ENCODE measurements around the gene MTR.
"Not testable (repeated sequence)": the region's sequence is repeated elsewhere in the genome, so short reads cannot be mapped to it uniquely, and the experiment has no call there.

The MTR gene

GRCh38 chr1:236868625-236869467 is 73.8 kb downstream of the MTR start:
- DNase-seq = no peak

- DNase-seq = no peak
Observed at GRCh38 chr1:236869911-236870310, 74.8 kb downstream of the MTR start.

DNA sequence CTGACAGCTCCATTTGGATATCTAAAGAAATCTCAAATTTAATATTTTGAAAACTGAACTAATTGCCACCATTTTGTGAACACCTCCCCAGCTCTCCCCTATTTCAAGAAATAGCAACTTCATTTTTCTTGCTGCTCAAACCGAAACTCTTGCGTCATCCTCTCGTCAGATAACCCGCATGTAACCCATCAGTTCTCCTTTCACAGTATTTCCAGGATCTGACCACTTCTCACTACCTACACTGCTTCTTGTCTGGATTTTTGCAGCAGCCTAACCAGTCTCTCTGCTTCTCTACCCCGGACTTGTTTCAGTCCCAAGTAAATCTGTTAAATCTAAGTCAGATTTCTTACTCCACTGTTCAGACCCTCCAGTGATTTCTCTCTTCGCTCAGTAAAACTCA is 75.6 kb downstream of the MTR start:
- no peak for DNase-seq

DNA sequence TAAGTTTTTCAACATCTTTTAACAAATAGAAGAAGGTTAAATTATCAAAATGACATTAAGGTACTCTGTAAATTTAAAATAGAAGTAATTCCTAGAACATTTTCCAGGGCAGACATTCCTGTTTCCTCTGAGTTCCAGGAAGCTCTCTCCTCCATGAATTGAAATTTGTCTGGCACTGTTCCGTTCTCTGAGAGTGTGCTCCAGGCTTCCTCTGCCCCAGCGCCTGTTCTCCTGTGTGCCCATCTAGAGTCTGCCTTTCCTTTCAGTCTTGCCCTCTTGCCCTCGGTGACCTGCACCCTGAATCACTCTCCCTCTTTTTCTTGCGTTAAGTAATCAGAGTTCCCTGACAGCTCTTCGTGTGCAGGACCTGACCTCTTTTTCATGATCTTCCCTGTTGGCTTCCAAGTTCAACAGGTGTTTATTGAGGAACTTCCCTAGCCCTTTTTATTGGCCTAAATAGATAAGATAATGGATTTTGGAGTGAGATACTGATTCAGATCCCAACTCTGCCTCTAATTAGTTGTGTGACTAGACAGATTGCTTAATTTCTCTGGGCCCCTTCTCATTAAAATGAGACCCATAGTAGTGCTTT is 77.1 kb downstream of the MTR start:
- no peak for DNase-seq

DNA sequence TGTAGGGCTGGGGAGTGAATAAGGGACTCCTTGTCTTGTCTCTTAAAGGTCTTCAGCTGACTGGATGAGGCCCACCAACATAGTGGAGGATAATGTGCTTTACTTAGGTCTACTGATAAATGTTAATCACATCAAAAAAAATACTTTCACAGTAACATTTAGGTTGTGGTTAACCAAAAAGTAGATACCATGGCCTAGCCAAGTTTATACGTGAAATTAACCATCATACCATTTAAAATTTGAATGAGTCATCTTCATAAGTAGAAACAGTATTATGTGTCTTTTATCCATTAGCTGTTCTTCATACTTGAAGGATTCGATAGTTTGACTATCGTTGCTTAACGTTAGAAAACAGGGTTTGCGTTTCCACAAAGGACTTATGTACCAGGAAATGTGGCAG is 80.9 kb downstream of the MTR start:
- no peak for DNase-seq

DNA sequence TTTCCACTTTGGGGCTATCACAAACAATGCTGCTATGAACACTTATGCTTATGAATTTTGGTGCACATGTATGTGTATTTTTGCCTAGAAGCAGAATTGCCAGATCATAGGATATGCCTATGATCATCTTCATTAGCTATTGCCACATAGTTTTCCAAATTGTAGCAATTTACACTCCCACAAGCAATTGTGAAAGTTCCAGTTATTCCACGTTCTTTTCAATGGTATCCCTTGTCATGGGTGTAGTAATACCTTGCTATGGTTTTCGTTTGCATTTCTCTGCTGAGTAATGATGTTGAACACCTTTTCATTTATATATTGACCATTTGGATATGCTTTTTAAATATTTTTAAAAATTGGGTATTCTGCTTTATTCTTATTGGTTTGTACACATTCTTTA is 82.6 kb downstream of the MTR start:
- DNase-seq = no peak

GRCh38 chr1:236880209-236880608 is 85.1 kb downstream of the MTR start:
- no peak for DNase-seq

DNA sequence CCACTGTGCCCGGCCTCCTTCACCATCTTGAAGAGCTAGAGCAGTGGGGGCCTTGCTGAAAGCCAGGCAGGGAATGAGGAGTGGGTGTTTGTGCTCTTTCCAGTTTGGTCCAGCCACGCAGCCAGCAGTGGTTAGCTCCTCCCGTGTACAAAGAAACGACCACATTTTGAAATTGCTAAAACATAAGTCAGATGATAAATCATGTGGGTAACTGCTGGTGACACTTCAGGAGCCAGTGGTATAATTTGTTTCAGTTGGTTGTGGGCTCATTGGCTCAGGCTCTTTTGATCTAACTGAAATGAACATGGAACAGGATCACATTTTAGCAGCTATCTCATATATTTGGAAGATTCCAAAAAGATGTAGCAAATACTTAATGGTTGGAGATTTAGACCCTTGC is 87.6 kb downstream of the MTR start:
- no peak for DNase-seq

- no peak for DNase-seq
Observed at GRCh38 chr1:236886199-236886598, 91.1 kb downstream of the MTR start.

DNA sequence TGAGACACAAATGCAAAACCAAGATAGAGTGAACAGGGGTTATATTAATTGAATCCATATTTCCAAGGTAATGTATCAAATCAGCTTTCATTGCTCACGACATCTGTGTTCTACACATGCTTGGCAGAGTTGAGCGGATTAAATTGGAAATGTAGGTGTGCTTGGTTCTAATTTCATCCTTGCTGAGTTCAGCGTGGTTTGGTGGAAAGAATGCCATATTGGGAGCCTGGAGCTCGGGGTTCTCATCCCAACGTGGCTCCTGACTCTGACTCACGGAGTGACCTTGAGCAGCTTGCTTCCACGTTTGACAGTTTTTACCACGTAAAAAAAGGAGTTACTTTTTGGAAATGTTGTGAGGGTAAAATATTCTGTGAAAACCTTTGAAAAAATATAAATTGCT is 92.0 kb downstream of the MTR start:
- DNase-seq = no peak

DNA sequence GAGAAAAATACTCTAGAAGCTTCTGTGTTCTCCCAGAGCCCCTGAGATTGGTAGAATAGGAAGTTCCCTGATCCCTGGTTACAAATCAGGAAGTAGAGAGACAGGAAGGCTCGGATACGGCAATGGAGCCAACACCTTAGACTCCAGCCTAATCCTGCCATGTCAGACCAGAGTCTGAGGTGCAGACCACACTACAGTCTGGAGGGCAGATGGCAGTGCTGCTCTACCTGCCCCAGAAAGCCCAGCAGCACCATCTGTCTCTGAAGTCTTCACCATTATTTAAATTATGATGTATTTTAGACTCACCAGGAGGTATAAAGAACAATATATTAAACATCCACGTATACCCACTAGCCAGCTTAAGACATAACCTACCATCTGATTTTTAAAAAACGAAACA is 93.0 kb downstream of the MTR start:
- DNase-seq = no peak

DNA sequence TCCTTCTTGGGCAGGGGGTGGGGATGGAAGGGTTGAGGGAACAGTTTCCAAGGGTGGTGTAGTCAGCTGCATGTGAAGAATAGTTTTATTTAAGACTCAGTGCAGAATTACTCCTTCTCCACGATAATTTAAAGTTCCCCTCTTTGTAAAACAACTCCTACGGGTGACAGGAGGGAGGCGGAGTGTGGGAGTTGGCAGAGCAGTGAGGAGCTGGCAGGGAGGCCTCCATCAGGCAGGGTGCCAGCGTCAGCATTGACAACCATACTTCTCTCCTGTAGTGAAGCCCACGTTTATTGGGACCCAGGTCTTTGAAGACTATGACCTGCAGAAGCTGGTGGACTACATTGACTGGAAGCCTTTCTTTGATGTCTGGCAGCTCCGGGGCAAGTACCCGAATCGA is 93.8 kb downstream of the MTR start:
- no peak for DNase-seq

GRCh38 chr1:236890152-236891056 is 95.3 kb downstream of the MTR start:
- no peak for DNase-seq

DNA sequence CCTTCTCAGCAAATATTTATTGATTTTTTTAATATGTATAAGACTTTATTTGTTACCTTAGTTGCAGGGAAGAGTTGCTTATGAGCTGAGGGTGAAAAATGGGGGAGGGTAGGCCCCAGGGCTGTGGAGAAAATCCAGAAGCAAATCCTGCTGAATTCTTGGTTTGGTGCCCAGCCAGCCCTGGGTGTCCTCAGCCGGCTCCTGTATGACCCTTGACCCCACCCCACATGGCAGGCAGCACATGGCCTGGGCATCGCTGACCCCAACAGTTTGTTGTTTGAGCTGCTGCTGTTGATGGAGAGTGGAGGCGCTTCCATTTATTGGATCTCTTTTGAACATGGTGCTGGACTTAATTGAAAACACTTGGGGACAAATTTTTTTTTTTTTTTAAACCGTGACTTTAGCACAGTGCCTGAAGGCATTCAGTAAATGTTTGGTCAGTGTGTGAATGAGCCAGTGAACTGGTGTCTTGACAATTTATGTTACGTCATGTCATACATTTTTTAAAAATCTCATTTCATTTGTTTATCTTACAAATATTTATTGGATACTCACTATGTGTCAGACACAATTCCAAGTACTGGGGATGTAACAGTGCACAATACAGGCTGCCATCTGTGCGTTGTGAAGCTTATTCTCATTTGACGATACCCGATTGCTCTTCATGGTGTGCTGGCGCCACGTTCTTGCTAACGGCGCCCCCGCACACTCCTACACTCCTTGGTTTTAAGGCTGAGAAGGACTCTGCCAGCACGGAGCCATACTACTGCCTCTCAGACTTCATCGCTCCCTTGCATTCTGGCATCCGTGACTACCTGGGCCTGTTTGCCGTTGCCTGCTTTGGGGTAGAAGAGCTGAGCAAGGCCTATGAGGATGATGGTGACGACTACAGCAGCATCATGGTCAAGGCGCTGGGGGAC is 98.8 kb downstream of the MTR start:
- no peak for DNase-seq

GRCh38 chr1:236895665-236896387 is 100.7 kb downstream of the MTR start:
- DNase-seq = no peak

DNA sequence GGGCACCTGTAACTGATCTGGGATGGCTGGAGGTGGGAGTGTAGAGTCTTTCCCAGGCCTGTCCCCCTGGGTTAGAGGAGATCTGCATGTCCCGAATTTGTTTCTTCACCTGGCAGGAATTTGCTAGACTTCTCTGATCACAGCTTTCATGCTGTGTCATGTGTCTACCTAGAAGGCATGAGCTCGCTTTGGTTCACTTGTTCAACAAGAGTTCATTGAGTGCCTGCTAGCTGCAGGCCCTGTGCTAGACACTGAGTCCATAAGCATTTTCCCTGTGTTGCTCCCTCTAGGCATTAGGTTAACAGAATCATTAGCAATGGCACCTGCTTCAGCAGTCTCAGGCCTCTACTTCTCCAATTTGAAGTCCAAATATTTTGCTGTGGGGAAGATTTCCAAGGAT is 101.6 kb downstream of the MTR start:
- no peak for DNase-seq

- no peak for DNase-seq
Observed at GRCh38 chr1:236904892-236905741, 110.0 kb downstream of the MTR start.

DNA sequence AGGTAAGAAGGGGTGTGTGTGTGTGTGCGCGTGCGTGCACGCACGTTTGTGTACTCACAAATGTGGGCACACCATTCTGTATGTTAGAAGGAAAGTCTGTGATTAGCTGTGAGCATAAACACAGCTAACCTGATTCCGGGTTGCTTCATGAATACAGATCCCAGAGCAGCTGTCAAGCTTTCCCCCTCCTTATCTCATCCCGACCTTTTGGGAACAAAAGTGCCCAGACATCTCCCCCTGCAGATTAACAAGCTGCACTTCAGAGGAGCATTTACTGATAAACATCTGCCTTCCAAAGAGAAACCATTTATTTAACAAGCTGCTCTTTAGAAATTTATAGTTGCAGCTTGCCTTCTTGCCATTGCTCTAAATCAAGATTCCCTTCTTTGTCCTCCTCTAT is 112.1 kb downstream of the MTR start:
- DNase-seq = no peak

DNA sequence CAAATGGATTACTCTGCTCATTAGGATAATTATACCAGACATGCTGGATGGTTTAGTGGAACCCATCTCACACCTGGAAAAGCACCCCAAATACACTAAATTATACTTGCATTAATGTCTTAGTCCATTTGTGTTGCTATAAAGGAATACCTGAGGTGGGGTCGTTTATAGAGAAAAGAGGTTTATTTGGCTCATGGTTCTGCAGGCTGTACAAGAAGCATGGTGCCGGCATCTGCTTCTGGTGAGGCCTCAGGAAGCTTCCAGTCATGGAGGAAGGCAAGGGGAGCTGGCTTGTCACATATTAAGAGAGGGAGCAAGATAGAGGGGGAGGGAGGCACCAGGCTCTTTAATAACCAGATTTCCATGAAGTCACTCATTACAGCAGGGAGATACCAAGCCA is 113.6 kb downstream of the MTR start:
- DNase-seq = no peak

GRCh38 chr1:236911047-236911446 is 116.0 kb downstream of the MTR start:
- not testable (repeated sequence) for DNase-seq

Data from right hindlimb (tissue), 1 donor.